ENCODE data around the gene C1orf141.
"Not testable (repeated sequence)": the region's sequence is repeated elsewhere in the genome, so short reads cannot be mapped to it uniquely, and the experiment has no call there.

Gene C1orf141

DNA sequence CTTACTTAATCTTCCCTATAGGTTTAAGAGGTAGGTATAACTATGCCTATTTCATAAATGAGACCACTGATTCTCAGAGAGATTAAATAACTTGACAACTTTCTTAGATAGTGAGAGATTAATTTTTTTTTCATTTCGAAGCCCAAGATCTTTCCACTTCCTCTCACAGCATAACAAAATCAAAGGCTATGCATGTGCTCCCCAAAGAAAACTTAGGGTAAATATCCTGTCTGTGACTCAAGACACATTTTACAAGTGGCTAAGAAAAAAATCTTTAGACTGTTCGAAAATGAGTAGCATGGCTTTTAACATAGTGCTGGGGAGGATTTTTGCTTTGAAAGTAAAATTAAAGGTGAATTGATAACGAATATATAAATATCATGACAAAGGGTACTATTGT, 8.2 kb upstream of the C1orf141 start:
- no peak for DNase-seq

DNA sequence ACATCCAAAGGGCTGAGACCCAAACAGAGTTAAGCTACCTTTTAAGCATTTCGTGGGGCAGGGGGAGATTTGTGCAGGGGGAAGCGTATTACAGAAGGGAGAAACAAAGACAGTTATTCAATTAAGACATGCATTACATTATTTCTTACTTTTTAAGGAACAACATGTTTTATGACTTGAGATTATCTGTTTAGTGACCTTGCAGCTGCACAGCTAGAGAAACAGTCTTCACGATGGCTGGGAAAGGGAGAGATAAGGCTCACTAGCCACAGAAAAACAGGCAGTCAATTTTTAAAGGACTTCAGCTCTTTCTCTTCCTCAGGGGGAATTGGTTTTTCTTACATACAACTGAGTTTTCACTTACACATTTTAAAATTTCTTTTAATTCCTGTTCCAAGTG, 7.1 kb upstream of the C1orf141 start:
- DNase-seq: not testable (repeated sequence)

DNA sequence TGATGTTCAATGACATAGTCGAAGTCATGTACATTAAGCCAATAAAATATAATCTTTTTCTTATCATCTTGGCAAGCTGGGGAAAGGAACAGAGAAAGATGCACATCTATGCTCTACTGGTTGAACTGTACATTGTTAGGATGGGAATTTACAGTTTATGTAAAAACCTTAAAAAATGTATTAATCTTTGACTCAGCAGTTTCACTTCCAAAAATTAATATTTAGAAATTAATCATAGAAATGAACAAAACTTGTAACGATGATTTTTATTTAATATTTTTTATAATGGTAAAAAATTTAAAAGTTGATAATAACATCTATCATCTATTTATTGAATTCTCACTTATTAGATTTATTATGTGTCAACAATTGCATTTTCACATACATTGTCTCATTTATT, 5.7 kb upstream of the C1orf141 start:
- DNase-seq: no peak

DNA sequence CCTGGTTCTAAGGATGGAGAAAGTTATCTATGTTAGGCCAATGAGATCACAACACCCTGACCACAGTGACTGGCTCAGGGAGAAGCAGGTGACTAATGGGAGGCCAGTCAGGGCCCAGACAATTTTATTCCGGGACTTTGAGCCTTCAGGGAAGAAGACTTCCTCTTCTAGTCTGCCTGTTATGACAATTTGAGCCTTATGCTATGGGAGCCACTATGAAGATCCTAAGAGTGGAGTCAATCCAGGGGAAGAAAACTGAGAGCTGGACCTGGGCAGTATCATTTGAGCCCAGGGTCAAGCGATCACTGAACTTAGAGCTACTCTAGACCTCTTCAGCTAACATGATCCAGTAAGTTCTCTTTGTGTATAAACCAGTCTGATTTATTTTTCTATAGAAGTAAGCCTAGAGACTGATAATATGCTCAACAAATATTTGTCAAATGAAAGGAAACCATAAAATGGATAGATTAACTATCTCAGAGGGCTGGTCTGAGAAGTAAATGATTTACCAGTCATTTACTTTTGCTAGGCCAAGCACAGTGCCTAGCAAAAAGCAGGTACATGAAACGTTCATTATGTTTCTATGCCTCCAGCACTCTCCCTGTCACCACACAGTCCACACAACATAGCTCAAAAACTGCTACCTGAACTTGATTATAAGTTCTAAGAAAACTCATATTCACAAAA, 4.2 kb upstream of the C1orf141 start:
- DNase-seq: no peak

DNA sequence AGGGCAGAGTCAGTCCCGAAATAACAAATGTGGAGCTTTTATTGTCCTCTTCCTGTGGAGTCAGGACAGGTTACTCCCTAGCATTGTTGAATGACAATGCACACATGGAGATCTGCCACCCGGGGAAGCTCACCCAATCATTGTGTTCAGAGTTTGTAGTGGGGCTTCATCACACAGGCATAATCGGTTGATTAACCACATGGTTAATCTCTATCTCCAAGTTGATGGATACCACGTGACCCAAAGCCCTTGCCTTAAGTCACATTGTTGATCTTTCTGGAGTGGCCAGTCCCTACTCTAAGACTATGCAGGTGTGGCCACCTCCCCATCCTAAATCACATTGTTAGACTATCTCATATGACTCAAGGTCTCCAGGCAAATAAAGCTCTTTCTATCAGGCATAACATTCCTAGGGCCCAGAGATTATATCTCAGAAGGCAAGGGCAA, 2.6 kb upstream of the C1orf141 start:
- no peak for DNase-seq

DNA sequence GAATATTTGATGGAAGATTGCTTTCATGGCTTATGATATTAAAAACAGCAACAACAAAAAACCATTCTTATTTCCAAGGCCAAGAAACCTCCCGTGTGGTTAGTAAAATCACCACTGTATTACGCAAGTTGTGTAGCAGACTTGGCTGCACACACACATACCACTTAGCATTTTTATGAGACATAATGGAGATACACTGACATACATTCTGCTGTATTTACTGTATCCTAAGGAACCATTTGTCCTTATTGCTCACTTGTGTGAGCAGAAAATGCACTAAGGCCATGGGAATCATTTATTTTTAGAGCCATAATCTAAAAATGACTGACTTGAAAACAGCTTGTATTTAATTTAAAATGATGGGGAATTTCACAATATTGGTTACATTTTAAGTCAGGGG, 584 bp upstream of the C1orf141 start:
- peak; percentile 92 for DNase-seq

DNA sequence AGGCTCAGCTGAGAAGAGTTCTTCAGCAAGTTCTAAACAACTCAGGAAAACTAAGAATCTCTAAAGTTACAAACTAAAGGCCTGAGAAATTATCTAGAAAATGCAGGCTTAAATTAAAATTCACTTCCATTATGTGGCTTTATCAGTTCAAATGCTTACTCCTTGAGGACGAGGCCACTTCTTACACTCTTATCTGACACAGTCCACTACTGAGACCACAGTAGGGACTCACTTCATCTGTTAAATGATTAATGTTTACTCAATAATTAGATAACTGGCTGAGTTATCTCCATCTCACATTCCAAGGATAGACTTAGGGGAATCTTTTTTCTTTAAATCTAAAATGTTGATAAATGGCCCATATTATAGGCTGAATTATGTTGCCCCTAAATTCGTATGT, 1.6 kb downstream of the C1orf141 start:
- no peak for DNase-seq

DNA sequence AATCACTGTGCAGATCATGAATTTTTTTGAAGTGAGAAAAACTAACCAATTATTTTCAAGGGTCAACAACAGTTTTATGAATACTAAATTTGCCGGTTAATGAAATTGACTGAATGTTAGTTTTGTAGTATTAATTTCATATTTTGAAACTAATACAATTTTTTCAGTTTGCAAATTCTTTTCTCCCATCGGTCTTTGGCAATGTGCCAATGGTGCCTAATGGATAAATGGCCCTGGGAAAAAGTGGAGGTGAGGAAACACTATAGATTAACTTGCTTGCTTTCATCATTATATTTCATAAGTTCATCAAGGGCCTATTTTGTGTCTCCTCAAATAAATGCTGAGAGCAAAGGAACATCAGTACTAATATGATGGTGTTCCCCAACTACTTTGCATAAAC, 4.1 kb downstream of the C1orf141 start:
- no peak for DNase-seq

DNA sequence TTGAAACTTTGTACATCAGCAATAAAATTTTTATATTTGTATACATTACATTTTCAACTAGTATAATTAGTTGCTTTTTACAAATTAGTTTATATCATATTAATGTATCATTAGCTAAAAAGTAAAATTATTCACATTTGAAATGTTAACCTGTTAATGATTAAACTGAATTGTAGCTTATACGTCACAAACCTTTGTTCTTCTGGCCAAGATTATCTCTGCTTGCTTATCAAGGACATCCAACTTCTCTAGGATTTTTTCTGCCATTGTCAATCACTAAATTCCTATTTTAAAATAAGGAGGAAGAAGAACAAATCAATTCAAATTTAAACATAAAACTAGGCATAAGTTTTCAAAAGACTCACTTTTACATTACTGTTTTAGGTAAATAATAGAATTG, 7.8 kb downstream of the C1orf141 start:
- DNase-seq: no peak

DNA sequence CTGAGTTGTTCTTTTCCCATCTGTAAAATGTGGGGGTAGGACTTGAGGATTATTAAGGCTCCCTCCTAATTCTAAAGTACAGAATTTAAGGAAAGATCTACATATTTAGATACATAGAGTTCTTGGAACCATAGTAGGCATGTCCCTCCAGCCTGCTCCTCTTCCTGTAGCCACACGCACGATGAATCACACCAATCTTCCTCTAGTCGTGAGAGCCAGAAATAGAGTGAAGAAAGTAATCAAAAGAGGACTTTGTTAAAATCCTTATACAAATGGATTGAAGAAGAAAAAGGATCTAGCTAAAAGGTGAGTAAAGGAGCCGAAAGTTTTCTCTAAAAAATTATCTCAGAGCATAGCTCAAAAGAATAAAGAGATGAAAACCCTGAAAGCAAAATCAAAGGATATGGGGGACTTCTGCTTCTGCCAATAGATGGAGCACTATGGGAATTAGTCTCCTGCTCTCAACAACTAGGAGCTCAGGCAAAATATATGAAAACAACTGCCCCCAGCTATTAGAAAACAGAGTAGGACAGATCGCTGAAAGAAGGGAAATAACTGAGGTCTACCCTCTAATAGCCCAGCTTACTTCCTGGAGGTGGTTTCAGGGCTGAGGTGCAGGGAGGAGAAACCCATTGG, 8.5 kb downstream of the C1orf141 start:
- no peak for DNase-seq

DNA sequence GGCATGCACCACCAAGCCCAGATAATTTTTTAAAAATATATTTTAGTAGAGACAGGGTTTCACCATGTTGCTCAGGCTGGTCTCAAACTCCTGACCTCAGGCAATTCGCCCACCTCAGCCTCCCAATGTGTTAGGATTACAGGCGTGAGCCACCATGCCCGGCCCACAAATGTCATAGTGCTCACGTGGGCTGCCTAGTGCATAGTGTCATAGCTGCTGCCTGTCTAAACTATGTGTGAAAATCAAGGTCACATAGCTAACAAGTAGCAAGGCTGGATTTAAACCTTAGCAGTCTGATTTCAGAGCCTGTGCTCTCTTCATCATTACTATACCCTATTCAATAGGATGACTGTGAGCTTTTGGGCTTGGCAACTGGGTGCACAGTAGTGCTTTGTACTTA, 10.3 kb downstream of the C1orf141 start:
- no peak for DNase-seq

DNA sequence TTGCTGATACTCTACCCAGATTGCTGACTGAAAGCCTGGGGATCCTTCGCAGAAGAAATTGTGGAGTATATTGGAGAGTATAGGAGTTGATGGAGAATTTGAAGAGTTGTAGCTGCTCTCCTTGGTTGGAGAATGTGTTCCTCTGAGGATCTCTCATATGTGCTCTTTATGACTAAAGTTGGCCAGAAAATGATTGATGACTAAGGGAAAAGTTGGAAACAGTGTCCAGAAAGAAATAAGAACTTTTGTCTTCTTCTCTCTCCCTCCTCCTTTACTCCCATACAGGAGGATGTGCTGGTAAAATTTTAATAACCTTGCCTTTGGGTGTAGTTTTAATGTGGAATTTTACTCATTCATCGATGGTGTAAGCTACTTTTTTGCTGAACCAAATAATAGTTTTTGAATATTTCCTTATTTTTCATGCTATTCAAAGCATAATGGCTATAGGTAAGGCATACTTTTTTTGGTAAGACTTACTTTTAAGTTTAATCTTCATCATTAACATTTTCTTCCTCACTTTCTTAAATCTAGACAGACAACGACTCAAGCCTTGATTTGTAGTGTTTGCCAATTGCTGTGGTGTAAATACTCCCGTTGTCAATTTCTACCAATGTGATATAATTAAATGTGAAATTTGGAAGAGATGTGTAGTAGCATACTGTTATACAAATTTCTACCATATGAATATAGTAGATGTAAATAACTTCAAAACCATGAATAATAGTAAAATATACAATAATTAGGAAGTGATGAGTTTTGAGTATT, 13.7 kb downstream of the C1orf141 start:
- DNase-seq: no peak

DNA sequence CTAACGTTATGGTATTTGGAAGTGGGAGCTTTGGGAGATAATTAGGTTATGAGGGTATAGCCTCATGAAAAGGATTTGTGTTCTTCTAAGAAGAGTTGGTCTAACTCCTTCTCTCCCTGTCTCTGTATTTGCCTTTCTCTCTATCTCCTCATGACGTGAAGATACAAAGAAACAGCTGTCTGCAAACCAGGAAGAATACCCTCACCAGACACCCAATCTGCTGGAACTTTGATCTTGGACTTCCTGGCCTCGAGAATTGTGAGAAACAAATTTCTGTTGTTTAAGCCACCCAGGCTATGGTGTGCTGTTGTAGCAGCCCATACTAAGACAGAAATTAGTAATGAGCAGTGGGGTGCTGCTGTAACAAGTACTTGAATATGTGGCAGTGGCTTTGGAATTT, 16.1 kb downstream of the C1orf141 start:
- no peak for DNase-seq

DNA sequence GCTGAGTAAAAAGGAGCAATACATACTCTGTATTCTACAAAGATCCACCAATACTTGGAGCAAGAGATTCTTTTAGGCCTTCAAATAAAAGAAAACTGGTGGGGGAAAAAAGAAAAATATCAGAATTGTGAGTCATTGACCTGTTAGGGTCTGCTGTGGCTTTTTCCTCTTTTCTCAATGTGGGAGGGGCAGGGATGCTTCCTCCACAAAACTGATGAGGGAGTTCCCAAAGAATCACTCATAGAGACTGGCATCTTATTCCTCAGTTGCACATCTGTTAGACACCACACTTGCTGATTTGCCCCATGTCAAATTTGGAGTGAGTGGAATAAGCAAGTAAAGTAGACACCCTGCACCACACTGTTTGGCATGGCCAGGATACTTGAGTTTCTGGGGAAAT, 16.6 kb downstream of the C1orf141 start:
- DNase-seq: peak; percentile 12

DNA sequence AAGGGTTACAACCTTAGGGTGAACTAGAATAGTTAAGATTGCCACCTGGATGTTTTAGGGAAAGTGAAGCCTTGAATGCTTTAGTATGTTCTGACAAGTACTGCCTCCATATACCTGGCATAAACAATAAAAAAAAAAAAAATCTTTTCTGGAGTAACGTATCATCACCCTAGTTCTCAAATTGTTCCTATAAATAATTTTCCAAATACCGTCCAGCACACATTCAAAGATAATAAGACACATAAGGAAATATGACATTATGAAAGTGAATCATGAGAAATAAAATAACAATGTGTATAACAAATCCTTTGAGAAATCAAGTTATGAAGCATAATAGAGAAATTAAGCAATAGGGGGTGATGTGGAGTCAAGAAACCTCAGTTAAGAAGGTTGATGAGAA, 20.6 kb downstream of the C1orf141 start:
- no peak for DNase-seq

DNA sequence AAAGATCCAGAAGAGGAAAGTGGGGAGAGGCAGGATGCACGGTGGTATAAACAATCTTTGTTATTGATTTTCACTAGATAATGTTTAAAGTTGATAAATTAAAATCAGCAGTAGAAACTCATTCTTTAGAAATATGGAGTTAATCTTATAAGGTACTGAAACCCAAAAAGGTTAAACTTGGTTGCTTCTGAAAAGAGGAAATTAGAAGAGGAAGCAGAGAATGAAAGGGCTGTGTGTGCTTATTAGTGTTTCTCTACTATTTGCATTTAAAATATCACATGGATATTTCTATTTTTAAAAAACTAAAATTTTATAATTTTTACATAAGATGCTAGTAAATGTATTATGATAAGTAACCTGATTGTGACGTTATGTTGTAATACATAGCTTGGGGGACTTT, 24.4 kb downstream of the C1orf141 start:
- no peak for DNase-seq

DNA sequence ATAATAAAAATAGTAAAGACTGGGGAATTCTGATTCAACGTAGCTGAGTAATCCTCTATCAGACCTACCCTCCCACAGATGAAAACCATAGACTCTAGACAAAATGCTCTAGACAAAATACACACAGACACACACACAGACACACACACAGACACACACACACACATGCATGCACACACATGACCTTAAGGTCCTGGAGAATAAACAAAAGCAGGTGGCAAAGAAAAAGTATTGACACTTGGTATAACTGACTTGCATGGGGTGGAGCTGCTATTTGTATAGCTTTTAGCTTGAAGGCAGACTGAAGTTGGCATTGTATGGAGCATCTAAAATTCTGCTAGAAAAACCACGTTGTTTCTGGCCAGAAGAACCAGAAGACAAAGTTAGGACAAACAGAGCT, 29.3 kb downstream of the C1orf141 start:
- DNase-seq: no peak

DNA sequence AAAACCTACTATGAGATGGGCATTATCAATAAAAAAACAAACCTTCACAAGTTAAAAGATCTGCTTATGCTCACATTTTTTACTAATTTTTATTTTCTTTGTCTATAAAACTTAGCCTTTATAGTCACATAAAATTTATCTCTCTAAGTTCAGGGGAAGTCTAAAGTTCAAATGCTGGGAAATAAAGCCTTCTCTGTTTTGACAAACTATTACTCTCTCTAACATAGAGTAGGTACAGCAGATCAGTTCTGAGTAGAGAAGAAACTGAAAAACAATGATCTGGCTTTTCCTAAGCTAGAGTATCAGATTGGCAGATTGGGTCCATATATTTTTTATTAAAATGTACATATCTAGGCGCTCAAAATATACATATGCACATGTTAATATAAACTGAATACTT, 31.2 kb downstream of the C1orf141 start:
- no peak for DNase-seq

DNA sequence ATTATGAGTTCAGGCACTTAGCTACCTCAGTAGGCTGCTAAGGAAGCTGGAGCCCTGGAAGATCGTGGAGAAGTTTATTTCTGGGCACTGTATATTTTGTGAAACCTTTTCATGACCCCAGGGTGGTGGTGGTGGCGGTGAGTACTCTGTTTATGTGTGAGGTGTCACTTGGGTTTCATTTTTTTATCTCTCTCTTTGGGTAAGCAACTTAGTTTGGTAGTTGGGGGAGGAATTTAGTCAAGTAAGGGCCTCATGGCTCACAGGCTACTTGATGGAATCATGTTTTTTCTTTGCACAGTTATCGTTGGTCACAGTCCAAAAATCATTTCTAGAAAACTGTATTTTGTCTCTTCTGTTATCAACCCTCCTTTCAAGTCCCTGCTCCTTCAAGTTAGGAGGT, 33.9 kb downstream of the C1orf141 start:
- DNase-seq: no peak

DNA sequence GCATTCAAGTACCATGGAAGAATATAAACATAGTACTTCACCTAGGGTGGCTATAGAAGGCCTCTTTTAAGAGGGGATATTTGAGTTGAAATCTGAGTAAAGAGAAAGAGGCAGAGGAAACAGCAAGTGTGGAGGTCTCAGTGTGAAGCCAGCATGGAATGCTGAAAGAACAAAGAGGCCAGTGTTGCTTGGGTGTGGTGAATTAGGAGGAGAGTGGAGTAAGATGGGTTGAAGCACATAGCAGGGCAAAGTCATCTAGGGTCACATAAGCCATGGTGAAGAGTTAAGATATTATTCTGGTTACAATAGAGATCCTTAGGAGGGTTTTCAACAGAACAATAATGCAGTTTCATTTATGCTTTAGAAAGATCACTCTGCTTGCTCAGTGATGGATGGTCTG, 37.5 kb downstream of the C1orf141 start:
- no peak for DNase-seq

DNA sequence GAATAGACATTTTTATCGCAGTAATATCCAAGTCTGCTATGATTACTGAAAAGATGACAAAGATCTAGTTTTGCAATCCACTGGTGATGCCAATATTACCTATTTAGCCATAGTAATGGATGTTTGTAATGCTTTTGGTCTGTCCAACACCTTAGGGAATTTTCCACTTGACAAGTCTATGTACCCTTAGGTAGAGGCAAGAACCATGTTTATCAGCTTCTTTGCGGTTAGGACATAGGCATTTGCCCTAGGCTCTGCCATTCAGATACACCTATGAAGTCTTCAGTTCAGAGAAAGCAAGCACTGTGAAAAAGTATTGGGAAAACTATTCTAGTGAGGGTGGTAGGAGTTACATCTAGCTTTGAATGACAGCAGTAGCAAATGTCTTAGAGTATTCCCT, 40.6 kb downstream of the C1orf141 start:
- DNase-seq: no peak

DNA sequence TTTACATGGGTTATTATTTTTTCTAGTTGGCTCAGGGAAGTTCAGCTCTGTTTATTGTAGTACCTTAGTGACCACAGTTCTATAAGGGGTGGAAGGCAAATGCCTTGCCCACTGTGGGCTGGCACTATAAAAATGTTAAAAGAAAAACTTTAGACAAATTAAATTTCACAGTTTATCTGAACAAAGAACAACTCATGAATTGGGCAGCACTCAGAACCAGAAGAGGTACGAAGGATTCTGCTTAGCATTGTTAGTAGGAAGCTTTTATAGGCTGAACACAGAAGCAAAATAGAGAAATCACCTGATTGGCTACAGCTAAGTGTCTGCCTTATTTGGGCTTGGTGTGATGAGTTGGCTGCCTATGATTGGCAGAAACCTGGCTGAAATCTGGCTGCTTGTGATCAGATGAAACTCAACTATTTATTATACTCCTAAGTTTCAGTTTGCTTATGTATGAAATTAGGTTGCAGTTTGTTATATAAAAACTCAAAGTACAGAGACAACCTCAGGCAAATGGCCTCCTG, 45.0 kb downstream of the C1orf141 start:
- DNase-seq: no peak

DNA sequence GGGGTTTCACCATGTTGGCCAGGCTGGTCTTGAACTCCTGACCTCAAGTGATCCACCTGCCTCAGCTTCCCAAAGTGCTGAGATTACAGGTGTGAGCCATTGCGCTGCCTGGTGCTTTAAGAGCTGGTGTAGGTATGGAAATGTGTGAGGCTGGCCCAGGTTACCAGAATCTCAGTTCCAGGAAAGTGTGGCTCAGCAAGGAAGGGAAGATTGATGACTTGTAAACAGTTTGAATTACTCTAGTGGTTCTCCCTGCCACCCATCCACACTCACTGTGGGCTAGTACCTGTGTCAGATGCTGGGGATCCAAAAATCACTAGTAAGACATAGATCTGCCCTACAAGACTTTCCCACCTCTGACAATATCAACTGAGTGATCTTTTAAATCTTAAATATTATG, 46.3 kb downstream of the C1orf141 start:
- no peak for DNase-seq

DNA sequence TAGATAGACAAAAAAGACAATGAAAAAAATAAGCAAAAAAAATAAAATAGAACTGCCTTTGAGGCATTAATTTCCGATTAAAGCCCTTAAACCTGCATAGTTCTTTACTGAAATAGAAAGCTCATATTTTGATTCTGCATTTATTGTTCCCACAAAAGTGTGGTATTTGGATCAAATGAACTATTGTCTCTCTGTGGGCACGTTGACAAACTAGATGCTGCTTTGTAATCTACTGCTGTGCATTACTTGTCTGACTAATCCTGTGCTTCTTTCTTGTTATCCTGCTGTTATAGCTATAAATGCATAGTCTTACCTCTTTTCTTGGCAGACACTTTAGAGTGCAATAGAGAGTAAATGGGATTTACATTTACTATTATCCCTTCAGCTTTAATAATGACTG, 49.4 kb downstream of the C1orf141 start:
- DNase-seq: no peak

Data from fibroblast of skin of abdomen (primary cell).